CD4-positive, alpha-beta T cell treated with Interleukin-21 for 1 hour (primary cell): ENCODE results near the gene TEAD3.
A peak's percentile ranks its signal among the peaks of the same experiment; 100 is the strongest.

Source experiments
- DNase-seq: peaks from one replicate; pipeline ENCODE4 v3.0.0-alpha.2; 2020

TEAD3 gene

DNA sequence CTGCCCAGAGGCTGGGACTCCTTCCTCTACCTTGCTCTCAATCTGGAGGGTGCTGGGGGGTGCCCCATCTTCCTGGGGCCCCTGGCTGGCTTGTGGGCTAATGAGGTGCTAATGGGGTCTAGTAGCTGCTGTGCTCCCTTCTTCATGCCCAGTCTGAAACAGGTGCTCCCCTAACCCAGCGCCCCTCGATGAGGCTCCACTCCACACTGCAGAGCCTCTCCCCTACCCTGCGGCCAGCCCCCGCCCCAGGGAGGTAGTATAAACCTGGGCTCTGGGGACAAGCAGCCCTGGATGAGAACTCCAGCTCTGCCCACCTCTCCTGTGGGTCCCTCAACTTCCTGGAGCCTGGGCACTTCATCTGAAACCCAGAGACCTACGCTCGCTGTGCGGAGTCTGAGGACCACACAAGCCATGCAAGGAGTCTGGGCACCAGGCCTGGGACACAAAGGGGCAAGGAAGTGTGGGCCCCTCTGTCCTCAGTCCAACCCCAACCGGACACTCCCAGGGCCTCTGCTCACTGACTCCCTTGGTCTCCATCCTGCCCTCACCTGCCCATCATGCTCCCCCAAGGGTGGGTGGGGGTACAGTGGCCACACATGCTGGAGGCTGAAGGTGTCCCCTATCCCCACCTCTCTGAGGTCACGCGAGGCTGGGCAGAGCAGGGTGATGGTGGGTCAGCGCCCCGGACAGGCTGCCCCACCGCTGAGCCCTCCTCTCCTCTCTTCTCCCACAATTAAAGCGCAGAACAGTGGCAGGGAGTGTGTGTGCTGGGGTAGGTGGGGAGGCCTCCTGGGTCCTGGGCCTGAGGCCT is 22.5 kb downstream of the TEAD3 start:
- no peak for DNase-seq

DNA sequence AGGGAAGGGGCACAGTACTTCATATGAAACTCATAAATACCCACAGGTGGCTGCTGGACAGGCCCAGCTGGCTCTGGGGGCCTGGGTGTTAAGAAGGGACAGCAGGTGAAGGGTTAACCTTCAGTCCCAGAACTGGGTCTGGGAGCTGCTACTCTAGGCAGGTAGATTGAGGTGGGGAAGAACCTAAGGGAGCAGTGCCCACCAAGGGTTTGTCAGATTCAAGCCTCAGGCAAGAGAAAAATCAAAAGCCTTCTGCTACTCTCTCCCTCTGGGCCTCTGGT is 23.1 kb downstream of the TEAD3 start:
- no peak for DNase-seq

DNA sequence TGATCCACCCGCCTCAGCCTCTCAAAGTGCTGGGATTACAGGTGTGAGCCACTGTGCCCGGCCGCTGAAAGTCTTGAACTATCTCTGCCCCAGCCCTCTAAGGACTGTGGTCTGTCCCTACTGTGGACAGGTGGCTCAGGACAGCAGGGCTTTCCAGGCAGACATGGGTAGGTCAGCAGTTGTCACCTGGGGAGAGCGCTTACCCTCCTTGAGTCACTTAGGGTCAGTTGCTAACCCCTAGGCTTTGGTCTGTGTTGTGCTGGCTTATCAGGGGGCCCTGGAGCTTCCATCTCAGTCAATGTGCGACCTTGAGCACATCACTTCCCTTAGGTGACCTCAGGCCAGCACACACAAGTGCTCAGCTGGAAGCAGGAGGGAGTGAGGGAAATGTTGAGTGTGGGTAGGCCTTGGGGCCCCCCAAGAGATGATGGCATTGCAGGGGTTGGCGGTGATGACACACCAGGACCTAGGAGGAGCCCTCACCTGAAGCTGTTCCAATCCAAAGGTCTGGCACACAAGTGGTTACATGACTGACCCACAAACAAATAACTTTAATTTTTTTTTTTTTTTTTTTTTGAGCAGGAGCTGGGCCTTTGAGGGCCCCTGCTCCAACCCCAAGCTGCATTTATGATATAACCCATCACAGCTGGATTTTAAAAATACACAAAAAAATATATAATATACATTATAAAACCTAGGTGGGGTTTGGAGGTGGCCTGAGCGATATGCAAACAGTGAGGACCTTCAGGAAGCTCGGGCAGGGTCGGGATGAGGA is 23.6 kb downstream of the TEAD3 start:
- no peak for DNase-seq

DNA sequence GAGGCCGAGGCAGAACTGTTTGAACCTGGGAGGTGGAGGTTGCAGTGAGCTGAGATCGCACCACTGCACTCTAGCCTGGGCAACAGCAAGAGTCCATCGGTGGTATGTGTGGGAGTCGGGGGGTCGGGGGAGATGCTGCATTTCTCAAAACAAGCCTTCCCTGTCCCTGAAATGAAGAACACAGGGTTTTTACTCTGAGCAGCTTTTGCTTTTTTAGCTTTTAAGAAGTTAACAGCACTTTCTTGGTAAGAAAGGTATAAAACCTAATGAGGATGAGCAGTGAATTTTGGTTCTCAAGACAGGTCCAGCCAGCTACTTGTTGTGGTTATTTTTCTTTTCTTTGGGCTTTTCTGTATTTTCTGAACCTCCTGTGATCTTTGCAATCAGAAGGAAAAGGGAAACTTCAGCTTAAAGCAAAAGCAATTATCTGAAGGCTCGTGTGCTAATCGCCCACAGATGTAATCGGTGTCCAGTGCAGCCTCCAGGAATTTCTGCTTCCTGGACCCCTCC is 25.0 kb downstream of the TEAD3 start:
- DNase-seq, result no peak

DNA sequence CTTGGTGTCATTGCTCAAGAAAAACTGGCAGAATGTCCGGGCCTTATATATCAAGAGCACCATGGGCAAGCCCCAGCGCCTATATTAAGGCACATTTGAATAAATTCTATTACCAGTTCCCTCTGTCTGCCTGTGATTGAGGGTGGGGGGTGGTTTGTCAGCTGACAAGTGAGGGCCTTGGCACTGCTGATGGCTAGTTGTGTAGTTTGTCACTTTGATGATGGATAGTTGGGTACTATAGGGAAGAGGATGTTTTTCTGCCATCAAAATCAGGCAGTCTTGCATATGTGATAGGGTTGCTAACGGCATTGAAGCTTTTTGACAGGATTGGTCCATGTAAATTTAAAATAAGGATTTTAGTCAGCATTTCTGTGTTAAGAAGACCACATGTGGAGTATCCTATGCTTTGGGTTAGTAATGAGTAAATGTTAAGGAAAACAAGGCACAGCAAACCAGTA is 26.2 kb downstream of the TEAD3 start:
- DNase-seq, result no peak

DNA sequence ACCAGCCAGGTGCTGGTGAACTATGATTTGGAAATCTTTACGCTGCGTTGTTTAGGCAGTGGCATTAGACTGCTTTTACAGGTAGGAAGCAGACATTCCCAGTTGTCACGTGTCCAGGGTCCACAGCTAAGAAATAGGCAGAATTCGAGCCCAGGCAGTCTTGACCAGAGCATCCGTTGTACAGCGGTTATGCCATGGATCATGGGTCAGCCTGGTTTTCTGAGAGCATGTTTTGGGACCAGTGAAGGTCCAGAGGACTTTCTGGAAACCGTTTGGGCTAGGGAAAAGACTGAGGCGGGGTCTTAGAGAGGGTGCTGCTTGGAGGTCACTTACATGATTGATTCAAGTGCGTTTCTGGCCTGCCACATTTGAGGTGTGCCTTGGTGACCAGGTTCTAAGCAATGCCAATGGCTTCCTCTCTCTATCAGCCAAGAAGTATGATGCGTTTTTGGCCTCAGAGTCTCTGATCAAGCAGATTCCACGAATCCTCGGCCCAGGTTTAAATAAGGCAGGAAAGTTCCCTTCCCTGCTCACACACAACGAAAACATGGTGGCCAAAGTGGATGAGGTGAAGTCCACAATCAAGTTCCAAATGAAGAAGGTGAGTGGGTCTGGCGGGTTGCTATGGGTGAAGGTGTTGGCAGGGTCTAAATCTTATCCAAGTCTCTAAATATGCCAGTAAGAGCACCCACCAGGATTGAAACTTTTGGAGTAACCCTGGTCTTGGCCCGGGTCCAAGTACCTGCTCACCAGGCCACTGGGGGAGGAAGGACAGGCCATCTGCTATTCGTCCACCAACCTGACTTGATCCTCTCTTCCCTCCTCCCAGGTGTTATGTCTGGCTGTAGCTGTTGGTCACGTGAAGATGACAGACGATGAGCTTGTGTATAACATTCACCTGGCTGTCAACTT is 26.9 kb downstream of the TEAD3 start:
- DNase-seq, result peak; percentile 38

- DNase-seq, result no peak
Observed at GRCh38 chr6:35468980-35469750, 27.7 kb downstream of the TEAD3 start.

GRCh38 chr6:35468181-35468979 is 28.5 kb downstream of the TEAD3 start, which contains the start of gene RPL10A:
Gene RPL10A (plus strand): TSS chr6:35468401. CDS start chr6:35468435, 34 bp downstream.
- peak; percentile 98 for DNase-seq

GRCh38 chr6:35465646-35466045 is 31.2 kb downstream of the TEAD3 start:
- no peak for DNase-seq

GRCh38 chr6:35463292-35463691 is 33.6 kb downstream of the TEAD3 start:
- no peak for DNase-seq

DNA sequence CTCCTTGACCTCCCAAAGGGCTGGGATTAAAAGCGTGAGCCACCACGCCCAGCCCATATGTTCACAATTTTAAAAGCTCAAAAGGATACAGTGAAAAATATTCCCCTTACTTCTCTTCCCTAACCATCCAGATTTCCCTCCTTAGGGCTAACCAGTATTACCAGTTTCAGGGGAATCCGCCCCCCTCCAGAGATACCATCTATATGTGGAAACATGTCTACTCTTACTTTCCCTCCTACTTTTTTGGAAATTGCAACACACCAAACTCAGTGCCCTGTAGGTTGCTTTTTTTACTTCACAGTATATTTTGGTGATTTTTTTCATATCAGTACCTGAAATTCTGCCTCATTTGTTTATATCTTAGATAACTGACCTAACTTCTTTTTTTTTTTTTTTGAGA is 35.6 kb downstream of the TEAD3 start:
- no peak for DNase-seq

DNA sequence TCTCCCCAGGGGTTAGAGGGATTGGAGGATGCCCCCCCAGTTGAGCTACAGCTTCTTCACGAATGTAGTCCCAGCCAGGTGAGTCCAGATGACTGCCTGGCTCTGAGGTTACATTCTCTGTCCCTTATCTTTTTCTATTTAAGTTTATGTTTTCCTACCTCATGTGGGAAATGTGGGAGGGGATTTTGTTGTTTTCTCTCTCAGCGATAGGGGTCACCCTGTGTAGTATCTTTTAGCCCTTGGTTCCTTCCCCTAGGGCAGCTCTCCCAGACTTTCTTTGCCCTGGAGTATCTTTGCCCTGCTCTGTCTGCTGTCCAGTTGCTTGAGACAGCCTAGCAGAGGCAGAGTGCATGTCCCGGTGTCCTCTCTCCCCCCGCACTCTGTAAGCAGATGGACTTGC is 39.0 kb downstream of the TEAD3 start:
- no peak for DNase-seq

DNA sequence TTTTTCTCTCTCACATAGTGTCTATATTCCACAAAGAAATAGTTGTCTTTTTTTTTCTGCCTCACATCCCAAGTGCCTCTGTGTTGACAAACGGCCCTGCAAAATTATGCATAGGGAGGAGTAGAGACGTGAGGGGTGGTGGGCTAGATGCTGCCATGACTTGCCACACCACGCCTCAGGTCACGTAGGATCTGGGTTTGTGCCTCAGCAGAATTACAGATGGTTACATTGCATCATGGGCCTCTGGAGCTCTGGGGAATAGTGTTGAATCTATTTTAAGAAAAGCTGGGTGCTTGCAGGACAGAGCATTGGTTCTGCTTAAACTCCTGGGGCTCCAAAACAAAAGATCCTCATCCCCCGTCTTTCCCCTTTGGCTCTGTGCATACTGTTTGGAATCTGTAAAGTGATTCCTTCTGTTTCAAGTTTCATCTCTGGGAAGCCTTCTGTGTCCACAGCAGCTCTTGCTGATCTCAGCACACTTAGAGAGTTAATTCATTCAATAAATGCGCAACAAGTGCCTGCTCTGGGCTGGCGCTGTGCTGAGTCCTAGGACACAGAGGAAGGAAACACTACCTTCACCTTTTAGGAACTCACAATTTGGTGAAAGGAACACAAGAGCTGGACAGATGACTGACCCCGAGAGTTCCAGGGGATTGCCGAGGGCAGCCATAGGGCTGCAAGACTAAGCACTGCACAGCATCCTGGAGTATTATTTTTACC is 42.3 kb downstream of the TEAD3 start:
- no peak for DNase-seq

- DNase-seq, result no peak
Observed at GRCh38 chr6:35453236-35453635, 43.6 kb downstream of the TEAD3 start.

GRCh38 chr6:35452183-35453090 is 44.4 kb downstream of the TEAD3 start, which contains the start of gene FANCE:
Gene FANCE (plus strand): TSS chr6:35452338. CDS start chr6:35452546, 208 bp downstream.
- peak; percentile 94 for DNase-seq

- no peak for DNase-seq
Observed at GRCh38 chr6:35451354-35452182, 45.3 kb downstream of the TEAD3 start.

DNA sequence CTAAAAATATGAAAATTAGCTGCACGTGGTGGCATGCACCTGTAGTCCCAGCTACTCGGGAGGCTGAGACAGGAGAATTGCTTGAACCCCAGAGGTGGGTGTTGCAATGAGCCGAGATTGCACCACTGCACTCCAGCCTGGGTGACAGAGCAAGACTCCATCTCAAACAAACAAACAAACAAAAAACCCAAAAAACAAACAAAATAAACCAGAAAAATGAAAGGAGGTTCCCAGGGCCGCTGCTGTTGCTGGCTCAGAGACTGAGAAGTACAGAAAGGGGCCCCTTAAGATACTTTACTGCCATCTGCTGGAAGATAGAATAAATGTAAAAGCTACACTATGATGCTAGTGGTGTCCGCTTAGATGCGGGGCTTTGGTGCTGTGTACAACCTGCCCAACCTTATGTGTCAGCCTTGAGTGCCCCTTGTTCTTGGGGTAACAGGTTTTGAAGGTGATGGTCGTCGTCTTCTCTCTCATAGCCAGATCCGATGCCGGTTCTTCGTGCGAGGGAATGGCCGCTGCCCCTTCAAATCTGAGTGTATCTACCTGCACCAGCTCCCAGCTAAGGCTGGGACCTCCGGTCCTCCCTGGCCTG is 47.5 kb downstream of the TEAD3 start:
- peak; percentile 82 for DNase-seq

- no peak for DNase-seq
Observed at GRCh38 chr6:35448191-35448590, 48.7 kb downstream of the TEAD3 start.
